ENCODE data around the gene SKAP2. TPM values are rescaled to one million over a fixed set of nuclear protein-coding genes. Genes with fewer than 3 reads are reported as not detected.

SKAP2 gene
- total RNA-seq, 1 experiment from 2014 or later, result 55.7 TPM

GRCh38 chr7:26777385-26777784 lies 87.0 kb downstream of the SKAP2 start:
- DNase-seq (ENCODE audit: low spot score), result no peak

GRCh38 chr7:26760501-26760900 lies 103.9 kb downstream of the SKAP2 start:
- no peak for DNase-seq (ENCODE audit: low spot score)

- no peak for DNase-seq (ENCODE audit: low spot score)
Measured at GRCh38 chr7:26759108-26759507, 105.3 kb downstream of the SKAP2 start.

- DNase-seq (ENCODE audit: low spot score), result no peak
Measured at GRCh38 chr7:26743205-26743604, 121.2 kb downstream of the SKAP2 start.

GRCh38 chr7:26735976-26736600 lies 128.3 kb downstream of the SKAP2 start:
- no peak for DNase-seq (ENCODE audit: low spot score)

GRCh38 chr7:26729150-26729775 lies 135.1 kb downstream of the SKAP2 start:
- no peak for DNase-seq (ENCODE audit: low spot score)

GRCh38 chr7:26726051-26726450 lies 138.3 kb downstream of the SKAP2 start:
- no peak for DNase-seq (ENCODE audit: low spot score)

GRCh38 chr7:26724795-26725194 lies 139.6 kb downstream of the SKAP2 start:
- no peak for DNase-seq (ENCODE audit: low spot score)

GRCh38 chr7:26723129-26723528 lies 141.3 kb downstream of the SKAP2 start:
- DNase-seq (ENCODE audit: low spot score), result no peak

GRCh38 chr7:26721450-26721849 lies 142.9 kb downstream of the SKAP2 start:
- no peak for DNase-seq (ENCODE audit: low spot score)

GRCh38 chr7:26718063-26718462 lies 146.3 kb downstream of the SKAP2 start:
- no peak for DNase-seq (ENCODE audit: low spot score)

GRCh38 chr7:26714438-26714837 lies 150.0 kb downstream of the SKAP2 start:
- no peak for DNase-seq (ENCODE audit: low spot score)

- DNase-seq (ENCODE audit: low spot score), result no peak
Measured at GRCh38 chr7:26714006-26714405, 150.4 kb downstream of the SKAP2 start.

- DNase-seq (ENCODE audit: low spot score), result no peak
Measured at GRCh38 chr7:26709210-26709990, 155.0 kb downstream of the SKAP2 start.

GRCh38 chr7:26705567-26705966 lies 158.8 kb downstream of the SKAP2 start:
- peak; percentile 92 for DNase-seq (ENCODE audit: low spot score)

GRCh38 chr7:26704786-26705185 lies 159.6 kb downstream of the SKAP2 start:
- no peak for DNase-seq (ENCODE audit: low spot score)

GRCh38 chr7:26704036-26704435 lies 160.4 kb downstream of the SKAP2 start:
- DNase-seq (ENCODE audit: low spot score), result no peak

GRCh38 chr7:26700893-26701292 lies 163.5 kb downstream of the SKAP2 start:
- no peak for DNase-seq (ENCODE audit: low spot score)

- no peak for DNase-seq (ENCODE audit: low spot score)
Measured at GRCh38 chr7:26700386-26700785, 164.0 kb downstream of the SKAP2 start.

GRCh38 chr7:26699766-26700165 lies 164.6 kb downstream of the SKAP2 start:
- no peak for DNase-seq (ENCODE audit: low spot score)

GRCh38 chr7:26698806-26699205 lies 165.6 kb downstream of the SKAP2 start:
- DNase-seq (ENCODE audit: low spot score), result no peak

GRCh38 chr7:26698194-26698593 lies 166.2 kb downstream of the SKAP2 start:
- DNase-seq (ENCODE audit: low spot score), result no peak

- DNase-seq (ENCODE audit: low spot score), result no peak
Measured at GRCh38 chr7:26696978-26697377, 167.4 kb downstream of the SKAP2 start.

All from H4 (cell line).